Activated CD4-positive, alpha-beta T cell treated with anti-CD3 and anti-CD28 coated beads for 36 hours (primary cell): ENCODE results near the gene GAP43. TPM values are rescaled to one million over a fixed set of nuclear protein-coding genes. Genes with fewer than 3 reads are reported as not detected.

Experiments used
- ATAC-seq: fragments of 200-7000 bp; cut with Tn5 transposase; one replicate; pipeline ENCODE4 v1.10.0; 2021; ENCODE audit warnings: mild to moderate bottlenecking, moderate library complexity
- CTCF ChIA-PET: fragments of 350-600 bp; sonication (Branson Sonifier 250); formaldehyde crosslinking; loops from one replicate; lab custom pipeline; 2021; ENCODE audit warnings: antibody characterized with exemption; lab: Charles Lee
- POLR2A ChIA-PET: fragments of 350-600 bp; sonication (Branson Sonifier 250); formaldehyde crosslinking; loops from one replicate; lab custom pipeline; 2021; ENCODE audit warnings: antibody characterized with exemption, inconsistent platforms; lab: Charles Lee
- DNase-seq: peaks from one replicate; pipeline ENCODE4 v3.0.0-alpha.2; 2020
- H3K27ac Mint-ChIP-seq: one replicate; pipeline ENCODE4 v1.8.0; 2021; ENCODE audit warnings: mixed read lengths
- H3K27me3 Mint-ChIP-seq: one replicate; pipeline ENCODE4 v1.8.0; 2021; ENCODE audit warnings: mixed read lengths
- H3K36me3 Mint-ChIP-seq: one replicate; pipeline ENCODE4 v1.8.0; 2021; ENCODE audit warnings: low read depth, mixed read lengths
- H3K4me1 Mint-ChIP-seq: one replicate; pipeline ENCODE4 v1.8.0; 2021; ENCODE audit warnings: mixed read lengths
- H3K4me3 Mint-ChIP-seq: one replicate; pipeline ENCODE4 v1.8.0; 2021; ENCODE audit warnings: mild to moderate bottlenecking, moderate library complexity, mixed read lengths
- H3K9me3 Mint-ChIP-seq: one replicate; pipeline ENCODE4 v1.8.0; 2021; ENCODE audit warnings: low read depth, mixed read lengths
- intact Hi-C, 2 experiments: fragments of 100-400 bp; cut with DNase I in 1 of 2; cut with micrococcal nuclease in 1 of 2; formaldehyde crosslinking; loops; one replicate each; pipeline versions ENCODE4 v1.14.2 to v1.15.1; 2022 to 2024; cut with DNase I, micrococcal nuclease
- total RNA-seq, 2 experiments: library from RNA; stranded (reverse); gene quantifications; one replicate each; pipeline ENCODE4 v1.2.3, GENCODE V29; 2021

The GAP43 gene
- total RNA-seq, 2 experiments from 2014 or later = not detected

GRCh38 chr3:115630850-115631249 is 7.5 kb downstream of the GAP43 start:
- no peaks in the 10 kb centered on the region for H3K36me3 Mint-ChIP-seq
- ATAC-seq (no peak), DNase-seq (no peak)
- H3K4me1 Mint-ChIP-seq = no peaks in the 10 kb centered on the region
- H3K4me3 Mint-ChIP-seq = no peak overlapping the region
- no peak overlapping the region for H3K27ac Mint-ChIP-seq
- intact Hi-C loops = no loop called here
- CTCF ChIA-PET = no interaction called here
- H3K9me3 Mint-ChIP-seq = no peaks in the 10 kb centered on the region
- peaks cover 22% of the 10 kb centered on the region for H3K27me3 Mint-ChIP-seq
- POLR2A ChIA-PET = no interaction called here

- no peak for DNase-seq
- ChIA-PET POLR2A (no interaction called here), CTCF (no interaction called here)
- H3K27me3 Mint-ChIP-seq = peaks cover 12% of the 10 kb centered on the region
- intact Hi-C loops = no loop called here
- no peak overlapping the region for H3K27ac Mint-ChIP-seq
- H3K4me3 Mint-ChIP-seq = no peak overlapping the region
- H3K36me3 Mint-ChIP-seq = no peaks in the 10 kb centered on the region
- no peak for ATAC-seq
- no peaks in the 10 kb centered on the region for H3K9me3 Mint-ChIP-seq
- H3K4me1 Mint-ChIP-seq = no peaks in the 10 kb centered on the region
These were observed 8.7 kb downstream of the GAP43 start for GRCh38 chr3:115632026-115632425.

- ChIA-PET POLR2A (no interaction called here), CTCF (no interaction called here)
- intact Hi-C loops = no loop called here
- H3K27ac Mint-ChIP-seq = no peak overlapping the region
- H3K27me3 Mint-ChIP-seq = peaks cover 8% of the 10 kb centered on the region
- no peak overlapping the region for H3K4me3 Mint-ChIP-seq
- H3K36me3 Mint-ChIP-seq = no peaks in the 10 kb centered on the region
- DNase-seq (no peak), ATAC-seq (no peak)
- H3K4me1 Mint-ChIP-seq = no peaks in the 10 kb centered on the region
- no peaks in the 10 kb centered on the region for H3K9me3 Mint-ChIP-seq
These were observed 10.2 kb downstream of the GAP43 start for GRCh38 chr3:115633467-115633866.

- CTCF ChIA-PET = no interaction called here
- no peak overlapping the region for H3K27ac Mint-ChIP-seq
- H3K4me1 Mint-ChIP-seq = no peaks in the 10 kb centered on the region
- peaks cover 8% of the 10 kb centered on the region for H3K27me3 Mint-ChIP-seq
- H3K36me3 Mint-ChIP-seq = no peaks in the 10 kb centered on the region
- no peak overlapping the region for H3K4me3 Mint-ChIP-seq
- H3K9me3 Mint-ChIP-seq = no peaks in the 10 kb centered on the region
- ATAC-seq = no peak
- POLR2A ChIA-PET = no interaction called here
- no peak for DNase-seq
- intact Hi-C loops = no loop called here
These were observed 10.7 kb downstream of the GAP43 start for GRCh38 chr3:115634052-115634451.

GRCh38 chr3:115635406-115635805 is 12.1 kb downstream of the GAP43 start:
- Mint-ChIP-seq H3K36me3 (no peaks in the 10 kb centered on the region), H3K4me1 (no peaks in the 10 kb centered on the region), H3K9me3 (no peaks in the 10 kb centered on the region), H3K4me3 (no peak overlapping the region), H3K27ac (no peak overlapping the region), H3K27me3 (peaks cover 8% of the 10 kb centered on the region)
- POLR2A ChIA-PET = no interaction called here
- DNase-seq = no peak
- no peak for ATAC-seq
- intact Hi-C loops = no loop called here
- CTCF ChIA-PET = no interaction called here

GRCh38 chr3:115638241-115638640 is 14.9 kb downstream of the GAP43 start:
- DNase-seq (no peak), ATAC-seq (no peak)
- CTCF ChIA-PET = no interaction called here
- Mint-ChIP-seq H3K27ac (no peak overlapping the region), H3K27me3 (peaks cover 6% of the 10 kb centered on the region), H3K4me3 (no peak overlapping the region), H3K4me1 (no peaks in the 10 kb centered on the region), H3K9me3 (no peaks in the 10 kb centered on the region), H3K36me3 (no peaks in the 10 kb centered on the region)
- intact Hi-C loops = no loop called here
- POLR2A ChIA-PET = no interaction called here

- intact Hi-C loops = no loop called here
- no peaks in the 10 kb centered on the region for H3K9me3 Mint-ChIP-seq
- no peak overlapping the region for H3K4me3 Mint-ChIP-seq
- ChIA-PET CTCF (interaction anchor here (1.1 kb wide), 1 partner anchor 17 kb away, joined by 3 read pairs; no protein-coding TSS in a partner anchor), POLR2A (no interaction called here)
- no peak overlapping the region for H3K27ac Mint-ChIP-seq
- ATAC-seq = no peak
- no peak for DNase-seq
- H3K27me3 Mint-ChIP-seq = peaks cover 10% of the 10 kb centered on the region
- H3K36me3 Mint-ChIP-seq = no peaks in the 10 kb centered on the region
- no peaks in the 10 kb centered on the region for H3K4me1 Mint-ChIP-seq
These were observed 15.7 kb downstream of the GAP43 start for GRCh38 chr3:115638991-115639390.

- POLR2A ChIA-PET = no interaction called here
- ATAC-seq = no peak
- no peaks in the 10 kb centered on the region for H3K36me3 Mint-ChIP-seq
These were observed 21.1 kb downstream of the GAP43 start for GRCh38 chr3:115644391-115644790.

GRCh38 chr3:115646027-115646690 is 22.8 kb downstream of the GAP43 start:
- Mint-ChIP-seq H3K4me1 (peaks cover 6% of the 10 kb centered on the region), H3K4me3 (no peak overlapping the region), H3K27ac (no peak overlapping the region), H3K27me3 (peaks cover 30% of the 10 kb centered on the region), H3K9me3 (no peaks in the 10 kb centered on the region), H3K36me3 (no peaks in the 10 kb centered on the region)
- ChIA-PET POLR2A (no interaction called here), CTCF (no interaction called here)
- no peak for ATAC-seq
- no peak for DNase-seq
- intact Hi-C loops = no loop called here

More at GRCh38 chr3:115644391-115644790, 21.1 kb downstream of the GAP43 start:
- H3K9me3 Mint-ChIP-seq = no peaks in the 10 kb centered on the region
- CTCF ChIA-PET = no interaction called here
- intact Hi-C loops = no loop called here
- H3K4me1 Mint-ChIP-seq = peaks cover 4% of the 10 kb centered on the region
- no peak overlapping the region for H3K27ac Mint-ChIP-seq
- H3K4me3 Mint-ChIP-seq = no peak overlapping the region
- H3K27me3 Mint-ChIP-seq = peaks cover 26% of the 10 kb centered on the region
- no peak for DNase-seq

- ATAC-seq (peak; percentile 64), DNase-seq (no peak)
- Mint-ChIP-seq H3K4me1 (peaks cover 6% of the 10 kb centered on the region), H3K9me3 (no peaks in the 10 kb centered on the region), H3K4me3 (no peak overlapping the region), H3K36me3 (no peaks in the 10 kb centered on the region), H3K27me3 (peaks cover 27% of the 10 kb centered on the region), H3K27ac (no peak overlapping the region)
- ChIA-PET CTCF (no interaction called here), POLR2A (no interaction called here)
- intact Hi-C loops = no loop called here
These were observed 25.2 kb downstream of the GAP43 start for GRCh38 chr3:115648559-115648958.

- Mint-ChIP-seq H3K27me3 (peaks cover 24% of the 10 kb centered on the region), H3K9me3 (no peaks in the 10 kb centered on the region), H3K27ac (no peak overlapping the region), H3K4me3 (no peak overlapping the region), H3K36me3 (no peaks in the 10 kb centered on the region), H3K4me1 (peaks cover 8% of the 10 kb centered on the region)
- ATAC-seq (no peak), DNase-seq (no peak)
- POLR2A ChIA-PET = no interaction called here
- intact Hi-C loops = loop anchor here in 1 of 2 experiments (10.0 kb wide), 1 partner anchor 1906 kb away; the partner anchor contains the start of genes ATP6V1A and NAA50
- CTCF ChIA-PET = no interaction called here
These were observed 27.8 kb downstream of the GAP43 start for GRCh38 chr3:115651087-115651486.

GRCh38 chr3:115651599-115651998 is 28.3 kb downstream of the GAP43 start:
- intact Hi-C loops = loop anchor here in 1 of 2 experiments (10.0 kb wide), 1 partner anchor 1907 kb away; the partner anchor contains the start of genes ATP6V1A and NAA50
- no peak overlapping the region for H3K27ac Mint-ChIP-seq
- H3K36me3 Mint-ChIP-seq = no peaks in the 10 kb centered on the region
- ATAC-seq = no peak
- no peak for DNase-seq
- peaks cover 24% of the 10 kb centered on the region for H3K27me3 Mint-ChIP-seq
- peaks cover 11% of the 10 kb centered on the region for H3K4me1 Mint-ChIP-seq
- H3K9me3 Mint-ChIP-seq = no peaks in the 10 kb centered on the region
- no peak overlapping the region for H3K4me3 Mint-ChIP-seq
- ChIA-PET CTCF (no interaction called here), POLR2A (no interaction called here)
